Breast epithelium (tissue), 4 donors: ENCODE data around the gene GPR153. TPM values are rescaled to one million over a fixed set of nuclear protein-coding genes. Genes with fewer than 3 reads are reported as not detected.

Experiments used
- DNase-seq, 2 donors: peaks; one replicate each; pipeline ENCODE4 v3.0.0-alpha.2; 2019; ENCODE audit warnings: low spot score in 2 of 2
- H3K27ac ChIP-seq, 2 donors: fragments of 200-600 bp; sonication (generic) in 1 of 2; one replicate each; pipeline ENCODE4 v1.5.1; 2016 to 2019; ENCODE audit warnings: mild to moderate bottlenecking in 1 of 2
- H3K27me3 ChIP-seq, 2 donors: fragments of 200-600 bp; sonication (generic) in 1 of 2; one replicate each; pipeline versions ENCODE4 v1.5.1 to v1.6.0; 2017 to 2019; ENCODE audit warnings: control low read depth in 1 of 2, mild to moderate bottlenecking in 1 of 2
- H3K36me3 ChIP-seq: fragments of 200-600 bp; one replicate; pipeline ENCODE4 v1.5.1; 2019
- H3K4me1 ChIP-seq, 2 donors: fragments of 200-600 bp; sonication (generic); one replicate each; pipeline ENCODE4 v1.5.1; 2016 to 2019; ENCODE audit warnings: control low read depth in 1 of 2
- H3K4me3 ChIP-seq, 3 donors: fragments of 200-600 bp; sonication (generic); 1 replicate in 2 of 3; 2 replicates in 1 of 3; pipeline ENCODE4 v1.5.1; 2016 to 2019; ENCODE audit warnings: mild to moderate bottlenecking in 3 of 3, moderate library complexity in 2 of 3
- H3K9me3 ChIP-seq, 2 donors: fragments of 200-600 bp; sonication (generic) in 1 of 2; one replicate each; pipeline ENCODE4 v1.5.1; 2016 to 2019; ENCODE audit warnings: control low read depth in 1 of 2
- POLR2A ChIP-seq: fragments of 450-650 bp; IDR thresholded peaks from one replicate; pipeline ENCODE4 v1.6.1; 2016; ENCODE audit warnings: antibody characterized with exemption, mild to moderate bottlenecking, moderate library complexity
- POLR2AphosphoS5 ChIP-seq, 3 donors: sonication (generic); formaldehyde crosslinking; IDR thresholded peaks; one replicate each; pipeline ENCODE4 v1.6.1; 2017; ENCODE audit warnings: antibody characterized with exemption in 3 of 3
- intact Hi-C: fragments of 100-400 bp; cut with DNase I; formaldehyde crosslinking; loops from one replicate; pipeline ENCODE4 v1.15.1; 2023; ENCODE audit warnings: low total_unique reads
- total RNA-seq, 3 donors: library from RNA; depleted of rRNA; stranded (reverse); fragments of >200 nt; gene quantifications; one replicate each; pipeline ENCODE4 v1.1.0, GENCODE V29; 2016
- TF ChIP-seq, protein P1 (sequence below), 3 donors: fragments of 450-650 bp; IDR thresholded peaks; one replicate each; pipeline ENCODE4 v1.5.1; 2016 to 2017; ENCODE audit warnings: antibody characterized with exemption in 3 of 3, mild to moderate bottlenecking in 3 of 3, moderate library complexity in 3 of 3

GPR153 gene
- total RNA-seq, 3 donors from 2014 or later: 5.4 to 34.6 (median 6.6) TPM

DNA sequence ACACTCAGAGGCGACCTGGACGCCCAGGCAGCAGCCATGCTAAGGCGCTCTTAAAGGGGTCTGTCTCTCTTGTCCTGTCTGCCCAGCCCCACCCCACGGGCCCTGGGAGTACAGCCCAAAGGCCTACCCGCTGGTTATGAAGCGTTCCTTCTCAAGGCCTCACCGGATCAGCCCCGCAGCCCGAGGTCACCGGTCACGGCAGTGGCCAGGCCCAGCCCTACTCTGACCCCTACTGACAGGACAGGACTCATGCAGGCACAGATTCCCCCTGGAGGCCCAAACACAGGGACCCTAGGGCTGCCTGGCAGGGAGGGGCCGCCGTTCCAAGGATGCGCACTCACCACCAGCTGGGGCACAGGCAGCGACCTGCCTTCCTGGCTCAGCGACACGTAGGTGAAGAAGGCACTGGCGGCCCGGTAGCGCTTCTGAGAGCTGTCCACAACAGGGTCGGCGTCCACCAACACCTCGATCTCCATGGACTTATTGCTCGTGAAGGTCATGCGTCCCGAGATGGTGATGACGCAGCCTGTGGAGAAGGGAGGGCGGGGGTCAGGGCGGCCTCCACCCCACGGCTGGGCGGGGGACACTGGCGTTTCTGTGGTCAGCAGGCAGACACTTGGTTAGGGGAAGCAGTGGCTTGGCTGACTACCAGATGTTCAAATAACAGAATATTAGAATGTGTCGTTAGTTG, 20.0 kb upstream of the GPR153 start:
- Histone ChIP-seq H3K27me3 (no peaks in the 10 kb centered on the region), H3K9me3 (no peaks in the 10 kb centered on the region), H3K27ac (no peak overlapping the region), H3K4me1 (no peaks in the 10 kb centered on the region), H3K4me3 (no peak overlapping the region), H3K36me3 (no peaks in the 10 kb centered on the region)
- TF ChIP-seq, protein P1, sequence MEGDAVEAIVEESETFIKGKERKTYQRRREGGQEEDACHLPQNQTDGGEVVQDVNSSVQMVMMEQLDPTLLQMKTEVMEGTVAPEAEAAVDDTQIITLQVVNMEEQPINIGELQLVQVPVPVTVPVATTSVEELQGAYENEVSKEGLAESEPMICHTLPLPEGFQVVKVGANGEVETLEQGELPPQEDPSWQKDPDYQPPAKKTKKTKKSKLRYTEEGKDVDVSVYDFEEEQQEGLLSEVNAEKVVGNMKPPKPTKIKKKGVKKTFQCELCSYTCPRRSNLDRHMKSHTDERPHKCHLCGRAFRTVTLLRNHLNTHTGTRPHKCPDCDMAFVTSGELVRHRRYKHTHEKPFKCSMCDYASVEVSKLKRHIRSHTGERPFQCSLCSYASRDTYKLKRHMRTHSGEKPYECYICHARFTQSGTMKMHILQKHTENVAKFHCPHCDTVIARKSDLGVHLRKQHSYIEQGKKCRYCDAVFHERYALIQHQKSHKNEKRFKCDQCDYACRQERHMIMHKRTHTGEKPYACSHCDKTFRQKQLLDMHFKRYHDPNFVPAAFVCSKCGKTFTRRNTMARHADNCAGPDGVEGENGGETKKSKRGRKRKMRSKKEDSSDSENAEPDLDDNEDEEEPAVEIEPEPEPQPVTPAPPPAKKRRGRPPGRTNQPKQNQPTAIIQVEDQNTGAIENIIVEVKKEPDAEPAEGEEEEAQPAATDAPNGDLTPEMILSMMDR (IDR thresholded peaks at IDR 0.05): no peak
- TF ChIP-seq POLR2AphosphoS5 (IDR thresholded peaks at IDR 0.05): no peak
- TF ChIP-seq POLR2A: no peak
- intact Hi-C loops: loop anchor here (5.0 kb wide), 1 partner anchor 656 kb away; no protein-coding TSS in a partner anchor
- DNase-seq: no peak

DNA sequence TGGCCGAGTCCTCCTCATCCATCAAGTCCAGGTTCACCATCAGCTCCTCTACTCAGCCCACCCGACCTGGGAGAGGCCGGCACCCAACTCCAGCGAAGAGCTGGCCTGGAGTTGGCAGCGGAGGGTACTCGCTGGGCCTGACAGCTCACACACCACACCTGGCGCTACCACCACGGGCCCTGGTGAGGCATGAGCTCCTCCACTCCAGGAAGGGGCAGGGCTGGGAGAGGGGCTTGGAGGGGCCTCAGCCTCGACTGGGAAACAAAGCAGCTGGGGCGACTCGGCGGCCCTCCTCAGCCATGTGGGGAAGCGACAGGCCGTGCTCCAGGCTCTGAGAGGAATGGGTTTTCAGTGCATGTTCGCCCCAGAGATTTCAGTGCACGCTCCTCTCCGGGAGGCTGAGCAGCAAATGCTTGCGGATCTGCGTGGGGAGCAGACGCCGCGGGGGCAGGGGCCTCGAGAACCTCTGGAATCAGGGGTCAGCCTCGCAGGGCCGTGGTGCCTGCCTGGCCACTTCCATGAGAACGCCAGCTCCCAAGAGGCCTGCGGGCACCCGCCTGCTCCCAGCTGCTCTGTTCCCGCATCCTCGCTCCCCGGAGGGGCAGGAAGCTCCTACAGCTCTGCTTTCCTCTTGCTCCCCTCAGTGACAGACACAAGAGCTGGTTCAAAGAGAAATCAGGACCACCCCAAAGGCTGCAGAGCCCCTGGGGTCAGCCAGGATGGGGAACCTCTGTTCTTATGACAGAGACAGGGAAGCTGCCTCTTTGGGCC, 18.9 kb upstream of the GPR153 start:
- Histone ChIP-seq H3K27ac (no peak overlapping the region), H3K4me3 (no peak overlapping the region), H3K4me1 (no peaks in the 10 kb centered on the region), H3K27me3 (no peaks in the 10 kb centered on the region), H3K9me3 (no peaks in the 10 kb centered on the region), H3K36me3 (no peaks in the 10 kb centered on the region)
- DNase-seq: no peak
- TF ChIP-seq POLR2AphosphoS5 (IDR thresholded peaks at IDR 0.05) (no peak), POLR2A (no peak)
- TF ChIP-seq, protein P1 (IDR thresholded peaks at IDR 0.05): no peak
- intact Hi-C loops: loop anchor here (5.0 kb wide), 1 partner anchor 658 kb away; no protein-coding TSS in a partner anchor

DNA sequence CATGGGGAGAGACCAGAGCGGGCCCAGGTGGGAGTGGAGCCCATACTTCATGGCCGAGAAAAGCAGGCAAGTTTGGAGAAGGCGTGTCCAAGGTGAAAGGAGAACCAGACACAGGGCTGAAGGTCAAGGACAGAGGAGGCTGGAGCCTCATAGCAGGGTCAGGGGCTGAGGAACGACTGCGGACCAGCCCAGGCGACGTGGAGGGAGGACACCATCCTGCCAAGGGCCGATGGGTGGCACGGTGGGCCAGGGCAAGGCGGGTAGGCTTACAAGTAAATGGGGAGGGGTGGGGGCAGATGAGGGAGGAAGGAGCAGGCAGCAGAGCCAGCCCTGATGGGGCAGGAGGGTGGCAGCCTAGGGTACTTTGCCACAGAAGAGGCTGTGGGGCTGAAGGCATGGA, 18.2 kb upstream of the GPR153 start:
- intact Hi-C loops: no loop called here
- no peak for DNase-seq

DNA sequence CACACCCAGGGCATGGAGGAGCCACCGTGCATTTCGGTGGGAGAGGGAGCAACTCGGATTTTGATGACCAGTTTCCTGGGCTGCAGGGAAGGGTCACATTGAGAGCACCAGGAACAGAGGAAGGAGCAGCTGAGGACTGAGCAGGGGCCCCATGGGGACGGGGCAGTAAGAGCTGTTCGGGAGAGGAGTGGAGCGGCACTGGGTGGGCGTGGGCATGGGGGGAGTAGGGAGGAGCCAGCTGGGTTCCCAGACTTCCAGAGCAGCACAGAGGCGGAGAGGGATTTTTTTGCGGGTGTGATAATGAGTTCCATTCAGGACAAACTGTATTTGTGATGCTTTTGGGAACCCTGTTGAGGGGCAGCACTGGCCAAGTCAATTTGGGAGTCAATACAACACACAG, 17.4 kb upstream of the GPR153 start:
- intact Hi-C loops: no loop called here
- no peaks in the 10 kb centered on the region for H3K27me3 ChIP-seq

More for the DNA sequence above, 18.2 kb upstream of the GPR153 start:
- H3K36me3 ChIP-seq: no peaks in the 10 kb centered on the region
- no peak overlapping the region for H3K27ac ChIP-seq
- no peaks in the 10 kb centered on the region for H3K4me1 ChIP-seq
- no peak overlapping the region for H3K4me3 ChIP-seq
- H3K9me3 ChIP-seq: no peaks in the 10 kb centered on the region
- no peaks in the 10 kb centered on the region for H3K27me3 ChIP-seq
- TF ChIP-seq, protein P1 (IDR thresholded peaks at IDR 0.05): no peak
- TF ChIP-seq POLR2AphosphoS5 (IDR thresholded peaks at IDR 0.05): no peak
- TF ChIP-seq POLR2A: no peak

More for the DNA sequence above, 17.4 kb upstream of the GPR153 start:
- Histone ChIP-seq H3K36me3 (no peaks in the 10 kb centered on the region), H3K4me3 (no peak overlapping the region), H3K9me3 (no peaks in the 10 kb centered on the region), H3K27ac (no peak overlapping the region), H3K4me1 (no peaks in the 10 kb centered on the region)
- TF ChIP-seq, protein P1 (IDR thresholded peaks at IDR 0.05): no peak
- TF ChIP-seq POLR2A (no peak), POLR2AphosphoS5 (IDR thresholded peaks at IDR 0.05) (no peak)
- no peak for DNase-seq
